GM10847 (cell line): ENCODE measurements around the gene REPIN1.

ENCODE experiments used
- POLR2A ChIP-seq: IDR thresholded peaks from 2 replicates; pipeline ENCODE4 v1.6.1; 2011; ENCODE audit not compliant: insufficient read length; ENCODE audit errors: extremely low read depth

REPIN1 gene

DNA sequence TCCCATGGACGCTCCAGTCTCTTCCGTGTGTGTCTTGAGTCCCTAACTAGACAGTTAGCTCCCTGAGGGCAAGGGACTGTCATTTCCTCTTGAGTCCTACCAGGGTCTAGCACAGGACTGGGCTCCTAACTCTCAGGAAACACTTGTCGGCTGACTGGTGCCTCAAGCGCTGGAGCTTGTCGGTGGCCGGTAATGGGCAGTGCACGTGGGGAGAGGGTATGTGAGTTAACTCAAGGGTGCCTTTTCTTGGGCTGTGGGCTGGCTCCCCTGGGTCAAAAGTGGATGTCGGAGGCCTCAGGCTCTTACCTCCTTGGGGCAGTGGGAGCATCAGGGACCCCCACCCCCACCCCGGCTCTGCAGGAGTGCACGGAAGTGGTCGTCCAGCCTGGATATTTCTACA, 43.4 kb downstream of the REPIN1 start:
- TF ChIP-seq POLR2A: no peak

DNA sequence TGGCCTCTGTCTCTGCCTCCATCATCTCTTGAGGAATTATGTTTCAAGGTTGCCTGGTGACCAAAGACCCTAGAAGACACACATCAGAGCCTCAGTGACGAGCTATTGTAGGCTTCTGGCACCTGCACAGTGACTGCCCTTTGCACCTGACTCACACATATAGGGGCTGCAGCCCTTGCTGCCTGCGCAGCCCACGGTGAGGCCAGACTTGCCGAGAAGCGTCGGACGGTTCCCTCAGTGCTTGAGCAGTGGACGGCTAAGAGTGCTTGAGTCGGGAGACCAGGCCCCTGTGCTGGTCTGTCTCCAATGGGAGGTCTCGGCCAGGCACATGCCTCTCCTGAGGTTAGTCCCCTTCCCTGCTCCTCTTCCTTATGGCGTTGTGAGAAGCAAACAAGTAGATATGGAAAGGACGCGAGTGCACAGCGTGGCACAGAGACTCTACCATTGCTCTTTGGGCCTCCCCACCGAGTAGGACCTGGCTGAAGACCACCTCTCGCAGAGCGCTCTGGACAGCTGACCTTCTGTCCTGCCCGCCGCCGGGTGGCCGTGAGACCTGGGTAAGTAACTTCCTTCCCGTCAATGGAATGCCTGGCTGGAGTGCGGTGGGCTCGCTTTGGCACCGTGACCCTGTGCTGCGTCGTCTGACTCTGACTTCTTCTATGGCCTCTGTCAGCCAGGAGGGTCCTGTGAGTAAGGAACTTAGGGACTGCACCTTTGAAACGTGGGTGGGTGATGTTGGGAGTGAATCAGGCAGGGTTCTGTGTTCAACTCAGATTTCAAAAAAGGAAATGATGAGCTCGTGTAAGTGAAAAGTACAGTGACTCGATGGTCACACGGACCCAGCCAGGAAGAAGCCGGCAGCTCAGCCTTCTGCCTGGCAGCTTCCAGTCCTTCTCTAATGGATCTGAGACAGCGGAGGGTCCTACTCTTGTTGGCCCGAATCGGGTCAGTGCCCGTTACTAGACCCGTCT, 44.2 kb downstream of the REPIN1 start:
- TF ChIP-seq POLR2A: no peak

- no peak for TF ChIP-seq POLR2A
Measured at GRCh38 chr7:150413640-150414081, 45.0 kb downstream of the REPIN1 start.

- TF ChIP-seq POLR2A: no peak
Measured at GRCh38 chr7:150415161-150416153, 46.8 kb downstream of the REPIN1 start.

GRCh38 chr7:150417239-150417638, 48.6 kb downstream of the REPIN1 start:
- TF ChIP-seq POLR2A: no peak

DNA sequence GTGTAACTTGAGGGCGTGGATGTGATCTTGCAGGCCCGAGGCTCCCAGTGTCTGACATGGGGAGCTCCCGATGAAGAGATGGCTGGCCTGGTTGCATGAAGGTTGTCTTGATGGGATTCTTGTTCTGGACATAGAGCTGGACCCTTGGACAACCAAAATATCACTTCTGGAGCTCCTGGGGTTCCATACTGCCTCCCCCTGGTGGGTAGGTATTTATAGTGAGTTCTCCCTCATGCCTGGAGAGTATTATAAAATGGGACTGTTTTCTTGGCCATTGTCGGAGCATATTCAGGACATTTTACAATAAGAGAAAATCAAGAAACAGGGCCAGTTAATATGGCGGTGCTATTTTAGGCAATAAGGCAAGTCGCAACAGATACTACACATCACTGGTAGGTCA, 49.2 kb downstream of the REPIN1 start:
- TF ChIP-seq POLR2A: no peak

- TF ChIP-seq POLR2A: no peak
Measured at GRCh38 chr7:150420242-150420641, 51.6 kb downstream of the REPIN1 start.

DNA sequence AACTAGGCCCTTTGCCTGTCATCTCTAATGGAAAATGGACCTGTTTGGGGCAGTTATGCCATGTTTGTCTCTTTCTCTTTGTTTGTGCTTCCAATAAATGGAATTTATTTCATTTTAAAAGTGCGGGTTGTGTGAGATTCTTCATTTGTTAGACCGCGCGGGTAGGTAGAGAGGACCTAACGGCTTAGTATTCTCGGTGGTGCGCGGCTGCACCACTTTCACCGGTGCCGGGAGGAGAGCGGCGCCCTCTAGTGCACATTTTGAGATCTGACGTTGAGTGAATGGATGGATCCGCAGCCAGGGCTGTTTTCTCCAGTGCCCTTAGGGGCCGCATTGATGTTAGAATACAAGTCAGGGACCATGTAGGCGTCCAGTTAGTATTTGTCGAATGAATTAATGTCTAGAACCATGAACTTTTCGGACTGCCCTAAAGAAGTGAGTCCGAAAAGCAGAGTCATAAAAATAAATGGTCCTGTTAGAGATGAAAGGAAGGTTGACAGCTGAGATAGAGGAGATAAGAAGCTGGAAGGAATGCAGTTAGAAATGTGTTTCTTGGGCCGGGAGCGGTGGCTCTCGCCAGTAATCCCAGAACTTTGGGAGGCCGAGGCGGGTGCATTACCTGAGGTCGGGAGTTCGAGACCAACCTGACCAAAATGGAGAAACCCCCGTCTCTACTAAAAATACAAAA, 52.5 kb downstream of the REPIN1 start:
- no peak for TF ChIP-seq POLR2A

DNA sequence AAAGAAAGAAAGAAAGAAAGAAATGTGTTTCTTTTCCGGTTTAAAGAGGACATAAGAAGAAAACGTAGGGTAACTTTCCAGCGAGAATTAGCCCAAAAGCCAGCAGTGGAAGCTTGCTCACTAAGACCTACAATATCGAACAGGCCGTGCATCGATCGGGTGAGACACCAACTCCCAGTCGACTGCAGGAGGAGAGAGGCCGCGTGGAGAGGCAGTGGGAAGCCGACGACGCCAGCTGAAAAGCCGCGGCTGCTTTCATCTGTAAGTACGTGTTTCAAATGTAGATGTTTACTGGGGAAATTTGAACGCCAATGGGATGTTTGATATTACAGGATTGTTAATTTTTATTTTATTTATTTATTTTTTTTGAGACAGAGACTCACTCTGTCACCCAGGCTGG, 53.2 kb downstream of the REPIN1 start:
- no peak for TF ChIP-seq POLR2A
